Neural cell (in vitro differentiated cells): Measurements from ENCODE around the gene NDUFS2. TPM values are rescaled to one million over a fixed set of nuclear protein-coding genes. Genes with fewer than 3 reads are reported as not detected.

Experiments
- H2AFZ ChIP-seq: fragments of 200-600, 300-800 bp; sonication (generic), shearing (Covaris generic); 2 replicates; pipeline ENCODE4 v1.6.0; 2014; ENCODE audit warnings: low read depth, mild to moderate bottlenecking, antibody characterized with exemption, low read length, moderate library complexity
- H3F3A ChIP-seq: fragments of 200-600 bp; shearing (Covaris generic); 2 replicates; pipeline ENCODE4 v1.6.1; 2016; ENCODE audit warnings: mild to moderate bottlenecking, moderate library complexity, mixed read lengths, antibody characterized with exemption, low read length; ENCODE audit not compliant: insufficient read depth, poor library complexity, severe bottlenecking
- H3K27ac ChIP-seq: fragments of 200-600, 300-800 bp; sonication (generic), shearing (Covaris generic); 2 replicates; pipeline ENCODE4 v1.5.1; 2014; ENCODE audit warnings: mild to moderate bottlenecking, low read length, moderate library complexity
- H3K27me3 ChIP-seq: fragments of 300-800, 200-600 bp; sonication (generic), shearing (Covaris generic); 2 replicates; pipeline ENCODE4 v1.6.0; 2014; ENCODE audit warnings: mild to moderate bottlenecking, low read depth, low read length, moderate library complexity; ENCODE audit not compliant: insufficient read depth
- H3K36me3 ChIP-seq: fragments of 300-800, 200-600 bp; sonication (generic), shearing (Covaris generic); 2 replicates; pipeline ENCODE4 v1.5.1; 2014; ENCODE audit warnings: mild to moderate bottlenecking, antibody characterized with exemption, low read length, moderate library complexity; ENCODE audit not compliant: insufficient read depth
- H3K4me2 ChIP-seq: fragments of 300-800, 200-600 bp; sonication (generic), shearing (Covaris generic); 2 replicates; pipeline ENCODE4 v1.6.0; 2014; ENCODE audit warnings: mild to moderate bottlenecking, low read length
- H3K4me3 ChIP-seq: fragments of 300-800, 200-600 bp; sonication (generic), shearing (Covaris generic); 2 replicates; pipeline ENCODE4 v1.5.1; 2014; ENCODE audit warnings: mild to moderate bottlenecking, low read length, moderate library complexity
- H3K79me2 ChIP-seq: fragments of 200-600 bp; shearing (Covaris generic); replicated peaks from 2 replicates; pipeline ENCODE4 v1.6.0; 2014; ENCODE audit warnings: mild to moderate bottlenecking, low read length, moderate library complexity; ENCODE audit not compliant: insufficient read depth
- H3K9ac ChIP-seq: fragments of 300-800, 200-600 bp; sonication (generic), shearing (Covaris generic); 2 replicates; pipeline ENCODE4 v1.6.1; 2016; ENCODE audit warnings: mild to moderate bottlenecking, low read length, mixed read lengths
- H3K9me2 ChIP-seq: fragments of 200-600 bp; shearing (Covaris generic); 2 replicates; pipeline ENCODE4 v1.6.1; 2016; ENCODE audit warnings: mild to moderate bottlenecking, low read length, mixed read lengths; ENCODE audit not compliant: insufficient read depth
- H3K9me3 ChIP-seq: fragments of 200-600, 300-800 bp; sonication (generic), shearing (Covaris generic); 2 replicates; pipeline ENCODE4 v1.6.1; 2016; ENCODE audit warnings: mild to moderate bottlenecking, mixed run types, low read length, moderate library complexity, mixed read lengths
- H4K20me1 ChIP-seq: fragments of 200-600 bp; shearing (Covaris generic); 2 replicates; pipeline ENCODE4 v1.6.1; 2016; ENCODE audit warnings: mild to moderate bottlenecking, mixed run types; ENCODE audit not compliant: insufficient read depth
- EP300 ChIP-seq: fragments of 450-650 bp; conservative IDR thresholded peaks from 2 replicates; pipeline ENCODE4 v1.6.1; 2014; ENCODE audit warnings: antibody characterized with exemption, mild to moderate bottlenecking, moderate library complexity; ENCODE audit not compliant: poor library complexity, severe bottlenecking
- EZH2 ChIP-seq: fragments of 200-600, 300-800 bp; shearing (Covaris generic), sonication (generic); IDR thresholded peaks from 2 replicates; pipeline ENCODE4 v1.6.1; 2014; ENCODE audit warnings: antibody characterized with exemption, low read length, borderline replicate concordance, mild to moderate bottlenecking; ENCODE audit not compliant: insufficient read depth, poor library complexity, severe bottlenecking
- MXI1 ChIP-seq: fragments of 450-650 bp; conservative IDR thresholded peaks from 2 replicates; pipeline ENCODE4 v1.6.1; 2014; ENCODE audit warnings: antibody characterized with exemption, mild to moderate bottlenecking; ENCODE audit not compliant: poor library complexity, severe bottlenecking
- POLR2AphosphoS5 ChIP-seq: IDR thresholded peaks from 2 replicates; pipeline ENCODE4 v1.6.1; 2012
- RAD21 ChIP-seq: fragments of 450-650 bp; conservative IDR thresholded peaks from 2 replicates; pipeline ENCODE4 v1.6.1; 2014; ENCODE audit warnings: antibody characterized with exemption, mild to moderate bottlenecking, moderate library complexity
- SMC3 ChIP-seq: fragments of 450-650 bp; conservative IDR thresholded peaks from 2 replicates; pipeline ENCODE4 v1.6.1; 2014; ENCODE audit warnings: antibody characterized with exemption, mild to moderate bottlenecking, moderate library complexity; ENCODE audit not compliant: poor library complexity
- TAF1 ChIP-seq: IDR thresholded peaks from 2 replicates; pipeline ENCODE4 v1.6.1; 2012; ENCODE audit warnings: low read depth
- polyA plus RNA-seq: library from polyadenylated mRNA; depleted of rRNA; stranded (reverse); fragments of >200 nt; gene quantifications from 2 replicates; pipeline ENCODE4 v1.2.3, GENCODE V29; 2014
- TF ChIP-seq, protein P1 (sequence below): fragments of 450-650 bp; IDR thresholded peaks from 2 replicates; pipeline ENCODE4 v1.5.1; 2014; ENCODE audit warnings: antibody characterized with exemption, mild to moderate bottlenecking, moderate library complexity; ENCODE audit not compliant: poor library complexity, severe bottlenecking
- TF ChIP-seq, protein P2 (sequence below): IDR thresholded peaks from 2 replicates; pipeline ENCODE4 v1.6.1; 2012; ENCODE audit warnings: borderline replicate concordance

NDUFS2 gene
- polyA plus RNA-seq, 1 donor from 2014 or later: 166 TPM

DNA sequence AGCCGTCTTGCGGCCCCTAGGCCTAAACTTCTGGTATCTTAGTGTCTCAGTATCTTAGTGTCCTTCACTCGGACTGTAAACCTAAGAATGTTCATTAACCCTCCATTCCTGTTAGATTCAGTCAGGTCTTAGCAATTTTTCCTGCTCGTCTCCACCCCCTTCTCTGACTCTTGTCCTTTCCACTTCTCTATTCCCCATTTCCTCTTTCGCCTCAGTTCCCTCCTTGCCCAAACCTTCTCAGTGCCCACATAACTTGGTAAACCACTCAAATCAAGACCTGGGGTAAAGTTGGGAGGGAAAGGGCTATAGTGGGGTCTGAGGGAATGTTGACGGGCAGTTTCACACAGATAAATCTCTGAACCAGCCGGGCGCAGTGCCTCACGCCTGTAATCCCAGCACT lies 12.2 kb downstream of the NDUFS2 start:
- no peak overlapping the region for H2AFZ ChIP-seq
- H3K4me3 ChIP-seq: no peak overlapping the region
- no peaks in the 10 kb centered on the region for H3K27me3 ChIP-seq
- H3K4me2 ChIP-seq: no peak overlapping the region
- TF ChIP-seq EP300 (no peak), POLR2AphosphoS5 (no peak), RAD21 (no peak), SMC3 (no peak)
- TF ChIP-seq, protein P1, sequence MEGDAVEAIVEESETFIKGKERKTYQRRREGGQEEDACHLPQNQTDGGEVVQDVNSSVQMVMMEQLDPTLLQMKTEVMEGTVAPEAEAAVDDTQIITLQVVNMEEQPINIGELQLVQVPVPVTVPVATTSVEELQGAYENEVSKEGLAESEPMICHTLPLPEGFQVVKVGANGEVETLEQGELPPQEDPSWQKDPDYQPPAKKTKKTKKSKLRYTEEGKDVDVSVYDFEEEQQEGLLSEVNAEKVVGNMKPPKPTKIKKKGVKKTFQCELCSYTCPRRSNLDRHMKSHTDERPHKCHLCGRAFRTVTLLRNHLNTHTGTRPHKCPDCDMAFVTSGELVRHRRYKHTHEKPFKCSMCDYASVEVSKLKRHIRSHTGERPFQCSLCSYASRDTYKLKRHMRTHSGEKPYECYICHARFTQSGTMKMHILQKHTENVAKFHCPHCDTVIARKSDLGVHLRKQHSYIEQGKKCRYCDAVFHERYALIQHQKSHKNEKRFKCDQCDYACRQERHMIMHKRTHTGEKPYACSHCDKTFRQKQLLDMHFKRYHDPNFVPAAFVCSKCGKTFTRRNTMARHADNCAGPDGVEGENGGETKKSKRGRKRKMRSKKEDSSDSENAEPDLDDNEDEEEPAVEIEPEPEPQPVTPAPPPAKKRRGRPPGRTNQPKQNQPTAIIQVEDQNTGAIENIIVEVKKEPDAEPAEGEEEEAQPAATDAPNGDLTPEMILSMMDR: no peak
- TF ChIP-seq, protein P2, sequence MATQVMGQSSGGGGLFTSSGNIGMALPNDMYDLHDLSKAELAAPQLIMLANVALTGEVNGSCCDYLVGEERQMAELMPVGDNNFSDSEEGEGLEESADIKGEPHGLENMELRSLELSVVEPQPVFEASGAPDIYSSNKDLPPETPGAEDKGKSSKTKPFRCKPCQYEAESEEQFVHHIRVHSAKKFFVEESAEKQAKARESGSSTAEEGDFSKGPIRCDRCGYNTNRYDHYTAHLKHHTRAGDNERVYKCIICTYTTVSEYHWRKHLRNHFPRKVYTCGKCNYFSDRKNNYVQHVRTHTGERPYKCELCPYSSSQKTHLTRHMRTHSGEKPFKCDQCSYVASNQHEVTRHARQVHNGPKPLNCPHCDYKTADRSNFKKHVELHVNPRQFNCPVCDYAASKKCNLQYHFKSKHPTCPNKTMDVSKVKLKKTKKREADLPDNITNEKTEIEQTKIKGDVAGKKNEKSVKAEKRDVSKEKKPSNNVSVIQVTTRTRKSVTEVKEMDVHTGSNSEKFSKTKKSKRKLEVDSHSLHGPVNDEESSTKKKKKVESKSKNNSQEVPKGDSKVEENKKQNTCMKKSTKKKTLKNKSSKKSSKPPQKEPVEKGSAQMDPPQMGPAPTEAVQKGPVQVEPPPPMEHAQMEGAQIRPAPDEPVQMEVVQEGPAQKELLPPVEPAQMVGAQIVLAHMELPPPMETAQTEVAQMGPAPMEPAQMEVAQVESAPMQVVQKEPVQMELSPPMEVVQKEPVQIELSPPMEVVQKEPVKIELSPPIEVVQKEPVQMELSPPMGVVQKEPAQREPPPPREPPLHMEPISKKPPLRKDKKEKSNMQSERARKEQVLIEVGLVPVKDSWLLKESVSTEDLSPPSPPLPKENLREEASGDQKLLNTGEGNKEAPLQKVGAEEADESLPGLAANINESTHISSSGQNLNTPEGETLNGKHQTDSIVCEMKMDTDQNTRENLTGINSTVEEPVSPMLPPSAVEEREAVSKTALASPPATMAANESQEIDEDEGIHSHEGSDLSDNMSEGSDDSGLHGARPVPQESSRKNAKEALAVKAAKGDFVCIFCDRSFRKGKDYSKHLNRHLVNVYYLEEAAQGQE: no peak
- peaks cover 10% of the 10 kb centered on the region for H3K36me3 ChIP-seq
- no peaks in the 10 kb centered on the region for H3K79me2 ChIP-seq
- H3K9ac ChIP-seq: no peak overlapping the region
- H3K27ac ChIP-seq: no peak overlapping the region
- no peaks in the 10 kb centered on the region for H4K20me1 ChIP-seq
- no peaks in the 10 kb centered on the region for H3K9me2 ChIP-seq
- no peaks in the 10 kb centered on the region for H3K9me3 ChIP-seq
- H3F3A ChIP-seq: no peaks in the 10 kb centered on the region

DNA sequence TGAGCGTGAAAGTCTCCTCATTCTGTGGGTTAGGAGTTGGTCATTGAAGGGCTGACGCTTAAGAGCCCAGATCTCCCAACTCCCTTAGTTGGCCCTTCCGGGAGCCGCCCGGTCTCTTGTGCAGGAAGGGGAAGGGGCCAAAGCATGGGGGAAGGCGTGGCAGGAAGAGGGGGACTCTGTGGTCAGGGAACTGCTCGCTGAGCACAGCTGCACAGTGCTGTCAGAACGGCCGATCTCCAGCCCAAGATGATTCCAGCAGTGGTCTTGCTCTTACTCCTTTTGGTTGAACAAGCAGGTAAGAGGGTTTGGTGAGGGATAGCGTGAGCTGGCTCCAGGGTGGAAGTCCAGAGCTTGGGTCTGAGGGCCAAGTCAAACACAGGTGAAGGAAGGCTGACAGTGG lies 12.9 kb downstream of the NDUFS2 start, which contains the start of gene FCER1G:
FCER1G (plus strand) TSS at position 220 of the 400 bp plus-strand sequence; CDS start at position 247, 27 bp downstream.
- Histone ChIP-seq H3K4me2 (no peak within 1 kb of the TSS), H2AFZ (no peak within 1 kb of the TSS), H4K20me1 (no peaks in the 10 kb centered on the region), H3F3A (no peaks in the 10 kb centered on the region), H3K9me3 (no peaks in the 10 kb centered on the region), H3K9ac (no peak within 1 kb of the TSS), H3K27ac (no peak within 1 kb of the TSS), H3K36me3 (peaks cover 9% of the 10 kb centered on the region), H3K27me3 (no peaks in the 10 kb centered on the region), H3K79me2 (no peaks in the 10 kb centered on the region), H3K9me2 (no peaks in the 10 kb centered on the region), H3K4me3 (no peak within 1 kb of the TSS)
- TF ChIP-seq RAD21 (no peak), MXI1 (no peak), TAF1 (no peak), EZH2 (no peak), SMC3 (no peak), POLR2AphosphoS5 (no peak), EP300 (no peak)
- TF ChIP-seq, protein P1: no peak
- TF ChIP-seq, protein P2: no peak
